ENCODE data around the gene IRS1. TPM values are rescaled to one million over a fixed set of nuclear protein-coding genes. Genes with fewer than 3 reads are reported as not detected.

The IRS1 gene
- total RNA-seq, 1 experiment from 2014 or later: 38.8 TPM

DNA sequence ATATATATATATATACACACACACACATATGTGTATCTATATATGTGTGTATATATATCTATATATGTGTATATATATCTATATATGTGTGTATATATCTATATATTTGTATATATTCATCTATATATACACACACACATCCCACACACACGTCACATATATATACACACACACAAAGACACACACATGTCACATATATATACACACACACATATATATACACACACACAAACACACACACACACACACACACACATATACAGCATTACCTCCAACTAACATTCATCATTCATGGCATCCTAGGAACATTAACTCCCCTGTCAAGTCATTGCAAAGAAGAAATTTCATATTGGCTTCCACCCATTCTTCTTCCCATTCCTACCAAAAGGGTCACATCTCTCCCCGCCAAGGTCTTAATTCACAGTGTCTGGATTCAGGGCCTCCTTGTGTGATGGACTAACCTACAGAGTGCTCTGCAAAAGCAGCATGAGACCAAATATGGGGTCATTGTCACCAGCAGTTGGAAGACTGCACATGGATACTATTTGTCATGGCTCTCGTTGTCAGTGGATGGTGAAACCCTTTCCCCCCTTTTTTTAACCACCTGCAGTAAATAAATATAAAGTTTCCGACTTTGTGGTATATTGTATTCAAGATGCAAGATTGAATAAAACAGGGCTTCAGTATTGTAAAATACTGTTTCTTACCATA is 67.0 kb downstream of the IRS1 start:
- H3K4me2 ChIP-seq (ENCODE audit: low read length): no peak overlapping the region
- no peaks in the 10 kb centered on the region for H3K4me1 ChIP-seq (ENCODE audit: insufficient read depth, low read length)
- no peak overlapping the region for H3K9ac ChIP-seq (ENCODE audit: low read length)
- H3K27ac ChIP-seq (ENCODE audit: low read length): no peak overlapping the region
- no TSS peak for BruUV-seq (replicated peaks)
- no peaks in the 10 kb centered on the region for H3F3A ChIP-seq (ENCODE audit: low read length, unreplicated experiment)
- ChIA-PET POLR2A (ENCODE audit: unreplicated experiment) (interaction anchor here (0.5 kb wide), 1 partner anchor 59 kb away, joined by 5 read pairs; no protein-coding TSS in a partner anchor), CTCF (no interaction called here)
- no peaks in the 10 kb centered on the region for H3K9me3 ChIP-seq (ENCODE audit: low read length)
- H3K4me3 ChIP-seq (ENCODE audit: low read length): no peak overlapping the region
- ATAC-seq: no peak
- peaks cover 14% of the 10 kb centered on the region for H3K79me2 ChIP-seq (ENCODE audit: low read length)
- H2AFZ ChIP-seq (ENCODE audit: low read length): no peak overlapping the region
- DNase-seq: no peak
- TF ChIP-seq, protein P1, sequence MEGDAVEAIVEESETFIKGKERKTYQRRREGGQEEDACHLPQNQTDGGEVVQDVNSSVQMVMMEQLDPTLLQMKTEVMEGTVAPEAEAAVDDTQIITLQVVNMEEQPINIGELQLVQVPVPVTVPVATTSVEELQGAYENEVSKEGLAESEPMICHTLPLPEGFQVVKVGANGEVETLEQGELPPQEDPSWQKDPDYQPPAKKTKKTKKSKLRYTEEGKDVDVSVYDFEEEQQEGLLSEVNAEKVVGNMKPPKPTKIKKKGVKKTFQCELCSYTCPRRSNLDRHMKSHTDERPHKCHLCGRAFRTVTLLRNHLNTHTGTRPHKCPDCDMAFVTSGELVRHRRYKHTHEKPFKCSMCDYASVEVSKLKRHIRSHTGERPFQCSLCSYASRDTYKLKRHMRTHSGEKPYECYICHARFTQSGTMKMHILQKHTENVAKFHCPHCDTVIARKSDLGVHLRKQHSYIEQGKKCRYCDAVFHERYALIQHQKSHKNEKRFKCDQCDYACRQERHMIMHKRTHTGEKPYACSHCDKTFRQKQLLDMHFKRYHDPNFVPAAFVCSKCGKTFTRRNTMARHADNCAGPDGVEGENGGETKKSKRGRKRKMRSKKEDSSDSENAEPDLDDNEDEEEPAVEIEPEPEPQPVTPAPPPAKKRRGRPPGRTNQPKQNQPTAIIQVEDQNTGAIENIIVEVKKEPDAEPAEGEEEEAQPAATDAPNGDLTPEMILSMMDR (conservative IDR thresholded peaks at IDR 0.05; ENCODE audit: low read depth, low read length): no peak
- TF ChIP-seq EZH2phosphoT487 (IDR thresholded peaks at IDR 0.05; ENCODE audit: borderline replicate concordance, low read length): no peak
- no peak for TF ChIP-seq EZH2 (IDR thresholded peaks at IDR 0.05; ENCODE audit: low read length, unreplicated experiment)
- H4K20me1 ChIP-seq (ENCODE audit: low read length): no peaks in the 10 kb centered on the region
- intact Hi-C loops (cut with micrococcal nuclease): no loop called here
- H3K9me2 ChIP-seq (replicated peaks; ENCODE audit: low read length): no peaks in the 10 kb centered on the region
- peaks cover 41% of the 10 kb centered on the region for H3K36me3 ChIP-seq (ENCODE audit: low read depth, low read length)
- H3K27me3 ChIP-seq (ENCODE audit: low read length): no peaks in the 10 kb centered on the region

DNA sequence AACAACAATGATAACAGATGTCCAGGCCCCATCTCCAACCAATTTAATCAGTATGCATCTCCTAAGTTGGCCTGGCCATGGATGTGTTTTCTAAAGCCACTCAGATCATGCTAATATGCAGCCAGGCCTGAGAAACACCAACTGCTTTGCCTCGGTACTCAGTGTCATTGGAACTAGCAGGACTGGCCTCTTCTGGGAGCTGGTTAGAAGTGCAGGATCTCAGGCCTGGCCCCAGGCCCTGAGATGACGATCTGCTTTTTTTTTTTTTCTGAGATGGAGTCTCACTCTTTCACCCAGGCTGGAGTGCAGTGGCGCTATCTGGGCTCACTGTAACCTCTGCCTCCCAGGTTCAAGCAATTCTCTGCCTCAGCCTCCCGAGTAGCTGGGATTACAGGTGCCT is 69.1 kb downstream of the IRS1 start:
- TF ChIP-seq, protein P1 (conservative IDR thresholded peaks at IDR 0.05; ENCODE audit: low read depth, low read length): no peak
- TF ChIP-seq EZH2 (IDR thresholded peaks at IDR 0.05; ENCODE audit: low read length, unreplicated experiment) (no peak), EZH2phosphoT487 (IDR thresholded peaks at IDR 0.05; ENCODE audit: borderline replicate concordance, low read length) (no peak)
- Histone ChIP-seq H3K36me3 (ENCODE audit: low read depth, low read length) (peaks cover 26% of the 10 kb centered on the region; the same call in 1 of the 2 replicates), H3K4me2 (ENCODE audit: low read length) (no peak overlapping the region), H2AFZ (ENCODE audit: low read length) (no peak overlapping the region), H3K27ac (ENCODE audit: low read length) (no peak overlapping the region), H3K79me2 (ENCODE audit: low read length) (no peaks in the 10 kb centered on the region), H3K9ac (ENCODE audit: low read length) (no peak overlapping the region), H3K9me3 (ENCODE audit: low read length) (no peaks in the 10 kb centered on the region), H3K4me1 (ENCODE audit: insufficient read depth, low read length) (peaks cover 7% of the 10 kb centered on the region; the same call in 1 of the 2 replicates), H3F3A (ENCODE audit: low read length, unreplicated experiment) (no peaks in the 10 kb centered on the region), H3K9me2 (replicated peaks; ENCODE audit: low read length) (no peaks in the 10 kb centered on the region), H3K4me3 (ENCODE audit: low read length) (no peak overlapping the region), H3K27me3 (ENCODE audit: low read length) (no peaks in the 10 kb centered on the region), H4K20me1 (ENCODE audit: low read length) (no peaks in the 10 kb centered on the region)
- no TSS peak for BruUV-seq (replicated peaks)
- ChIA-PET POLR2A (ENCODE audit: unreplicated experiment) (no interaction called here), CTCF (no interaction called here)
- DNase-seq: peak; percentile 11
- ATAC-seq: peak; percentile 60; the same call in 1 of the 2 replicates
- intact Hi-C loops (cut with micrococcal nuclease): no loop called here

DNA sequence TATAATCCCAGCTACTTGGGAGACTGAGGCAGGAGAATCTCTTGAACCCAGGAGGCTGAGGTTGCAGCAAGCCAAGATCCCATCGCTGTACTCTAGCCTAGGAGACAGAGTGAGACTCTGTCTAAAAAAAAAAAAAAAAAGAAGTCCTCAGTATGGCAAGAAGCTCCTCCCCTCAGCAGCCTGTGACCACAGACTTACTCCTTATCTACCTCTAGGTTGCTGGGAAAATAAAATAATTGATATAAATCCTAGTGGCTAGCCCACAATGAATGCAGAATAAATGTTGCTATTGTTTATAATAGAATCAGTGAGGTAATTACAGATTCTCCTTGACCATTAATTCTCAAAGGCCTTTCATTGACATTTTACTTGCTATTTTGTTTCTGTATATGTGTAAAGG is 70.6 kb downstream of the IRS1 start:
- no TSS peak for BruUV-seq (replicated peaks)
- H2AFZ ChIP-seq (ENCODE audit: low read length): no peak overlapping the region
- peaks cover 12% of the 10 kb centered on the region; the same call in 1 of the 2 replicates for H3K36me3 ChIP-seq (ENCODE audit: low read depth, low read length)
- POLR2A ChIA-PET (ENCODE audit: unreplicated experiment): no interaction called here
- no peaks in the 10 kb centered on the region for H3F3A ChIP-seq (ENCODE audit: low read length, unreplicated experiment)
- H3K27me3 ChIP-seq (ENCODE audit: low read length): no peaks in the 10 kb centered on the region
- no peaks in the 10 kb centered on the region for H3K9me3 ChIP-seq (ENCODE audit: low read length)
- H3K9me2 ChIP-seq (replicated peaks; ENCODE audit: low read length): no peaks in the 10 kb centered on the region
- no peak overlapping the region for H3K4me3 ChIP-seq (ENCODE audit: low read length)
- peaks cover 7% of the 10 kb centered on the region; the same call in 1 of the 2 replicates for H3K4me1 ChIP-seq (ENCODE audit: insufficient read depth, low read length)
- no peaks in the 10 kb centered on the region for H4K20me1 ChIP-seq (ENCODE audit: low read length)
- H3K4me2 ChIP-seq (ENCODE audit: low read length): no peak overlapping the region
- ATAC-seq (no peak), DNase-seq (no peak)
- H3K27ac ChIP-seq (ENCODE audit: low read length): no peak overlapping the region
- CTCF ChIA-PET: no interaction called here
- intact Hi-C loops (cut with micrococcal nuclease): no loop called here
- TF ChIP-seq EZH2 (IDR thresholded peaks at IDR 0.05; ENCODE audit: low read length, unreplicated experiment): no peak
- TF ChIP-seq, protein P1 (conservative IDR thresholded peaks at IDR 0.05; ENCODE audit: low read depth, low read length): no peak
- no peak for TF ChIP-seq EZH2phosphoT487 (IDR thresholded peaks at IDR 0.05; ENCODE audit: borderline replicate concordance, low read length)
- H3K79me2 ChIP-seq (ENCODE audit: low read length): no peaks in the 10 kb centered on the region
- no peak overlapping the region for H3K9ac ChIP-seq (ENCODE audit: low read length)

Data from PC-3 (cell line).